ENCODE measurements around the gene TUBA3D. TPM values are rescaled to one million over a fixed set of nuclear protein-coding genes. Genes with fewer than 3 reads are reported as not detected.
"Not testable (repeated sequence)": the region's sequence is repeated elsewhere in the genome, so short reads cannot be mapped to it uniquely, and the experiment has no call there.

TUBA3D gene
- total RNA-seq, 1 experiment from 2014 or later: not detected

GRCh38 chr2:131471624-131472023 lies 4.3 kb upstream of the TUBA3D start:
- not testable (repeated sequence) for H3K79me1 ChIP-seq (ENCODE audit: insufficient read depth, low read depth, low read length, poor library complexity, severe bottlenecking); H3K4me1 Mint-ChIP-seq; H2BK15ac ChIP-seq (ENCODE audit: low read depth, low read length); H2BK20ac ChIP-seq (ENCODE audit: low read depth, low read length, poor library complexity, severe bottlenecking); H3K4me1 ChIP-seq (ENCODE audit: insufficient read depth, low read length); H3K79me2 ChIP-seq (ENCODE audit: insufficient read depth, low read length); H3K9ac ChIP-seq (ENCODE audit: extremely low read depth, insufficient read length, low read length); H3K9me3 ChIP-seq (ENCODE audit: control insufficient read depth, low read depth, low read length); H3K9me3 Mint-ChIP-seq; H3K23ac ChIP-seq (ENCODE audit: insufficient read length, low read depth, low read length); H3K23me2 ChIP-seq (ENCODE audit: insufficient read length, low read depth, low read length, poor library complexity, severe bottlenecking); H3K4me3 Mint-ChIP-seq; H2AFZ ChIP-seq (ENCODE audit: low read length); H3K14ac ChIP-seq (ENCODE audit: insufficient read depth, low read length); H2AK5ac ChIP-seq (ENCODE audit: insufficient read length, low read length); H3K27me3 Mint-ChIP-seq (ENCODE audit: low read depth); H3K36me3 Mint-ChIP-seq (ENCODE audit: insufficient read depth in 1 of 3, low read depth in 3 of 3); H3K4ac ChIP-seq (ENCODE audit: low read depth, low read length); H3K27me3 ChIP-seq (ENCODE audit: insufficient read depth, low read length); H3T11ph ChIP-seq (ENCODE audit: low read length); H4K91ac ChIP-seq (ENCODE audit: insufficient read length, low read depth, low read length); DNase-seq; H3K4me2 ChIP-seq (ENCODE audit: insufficient read depth, insufficient read length, low read length); H3K56ac ChIP-seq (ENCODE audit: insufficient read length, low read depth, low read length); H2BK120ac ChIP-seq (ENCODE audit: low read depth, low read length, poor library complexity, severe bottlenecking); H2BK5ac ChIP-seq (ENCODE audit: insufficient read length, low read length); H3K18ac ChIP-seq (ENCODE audit: insufficient read length, low read depth, low read length); H4K5ac ChIP-seq (ENCODE audit: insufficient read length, low read depth, low read length); H2BK12ac ChIP-seq (ENCODE audit: insufficient read length, low read depth, low read length); H3K27ac ChIP-seq (ENCODE audit: insufficient read length, low read depth, low read length); H4K8ac ChIP-seq (replicated peaks; ENCODE audit: insufficient read length, low read depth, low read length); H4K20me1 ChIP-seq (ENCODE audit: control insufficient read depth, insufficient read depth, insufficient read length)
- 0 out of 7 replicates have a peak overlapping the region, but pooled peaks of 1 of the 3 experiments have one; percentile 18 for H3K27ac Mint-ChIP-seq
- WGBS (ENCODE audit: extremely low coverage, insufficient read length, low lambda C conversion rate): no CpG with 5 or more reads among the region's 8 CpGs

GRCh38 chr2:131473266-131473665 lies 2.7 kb upstream of the TUBA3D start:
- H3K27ac ChIP-seq (ENCODE audit: insufficient read length, low read depth, low read length); H3K23ac ChIP-seq (ENCODE audit: insufficient read length, low read depth, low read length); H2BK5ac ChIP-seq (ENCODE audit: insufficient read length, low read length); H3K23me2 ChIP-seq (ENCODE audit: insufficient read length, low read depth, low read length, poor library complexity, severe bottlenecking); H3K56ac ChIP-seq (ENCODE audit: insufficient read length, low read depth, low read length); H3K9me3 ChIP-seq (ENCODE audit: control insufficient read depth, low read depth, low read length); H3K4me1 ChIP-seq (ENCODE audit: insufficient read depth, low read length); H2AK5ac ChIP-seq (ENCODE audit: insufficient read length, low read length); H3K4me2 ChIP-seq (ENCODE audit: insufficient read depth, insufficient read length, low read length); H3K4ac ChIP-seq (ENCODE audit: low read depth, low read length); H4K5ac ChIP-seq (ENCODE audit: insufficient read length, low read depth, low read length); H2BK120ac ChIP-seq (ENCODE audit: low read depth, low read length, poor library complexity, severe bottlenecking); H4K8ac ChIP-seq (replicated peaks; ENCODE audit: insufficient read length, low read depth, low read length); H3K27me3 ChIP-seq (ENCODE audit: insufficient read depth, low read length); H2BK12ac ChIP-seq (ENCODE audit: insufficient read length, low read depth, low read length); H3K36me3 Mint-ChIP-seq (ENCODE audit: insufficient read depth in 1 of 3, low read depth in 3 of 3); H4K91ac ChIP-seq (ENCODE audit: insufficient read length, low read depth, low read length); H3T11ph ChIP-seq (ENCODE audit: low read length); H3K4me3 Mint-ChIP-seq; H3K18ac ChIP-seq (ENCODE audit: insufficient read length, low read depth, low read length); H2BK20ac ChIP-seq (ENCODE audit: low read depth, low read length, poor library complexity, severe bottlenecking); H2BK15ac ChIP-seq (ENCODE audit: low read depth, low read length); H3K9ac ChIP-seq (ENCODE audit: extremely low read depth, insufficient read length, low read length); H3K14ac ChIP-seq (ENCODE audit: insufficient read depth, low read length); H3K27me3 Mint-ChIP-seq (ENCODE audit: low read depth); H4K20me1 ChIP-seq (ENCODE audit: control insufficient read depth, insufficient read depth, insufficient read length); H2AFZ ChIP-seq (ENCODE audit: low read length); H3K79me1 ChIP-seq (ENCODE audit: insufficient read depth, low read depth, low read length, poor library complexity, severe bottlenecking); DNase-seq; H3K9me3 Mint-ChIP-seq; H3K79me2 ChIP-seq (ENCODE audit: insufficient read depth, low read length); H3K4me1 Mint-ChIP-seq: not testable (repeated sequence)
- H3K27ac Mint-ChIP-seq: peak overlapping the region in 1 of 3 experiments; percentile 35; a peak in 1 of 7 replicates
- WGBS (ENCODE audit: extremely low coverage, insufficient read length, low lambda C conversion rate): no CpG with 5 or more reads among the region's 2 CpGs
